ENCODE results near the gene ABTB2. TPM values are rescaled to one million over a fixed set of nuclear protein-coding genes. Genes with fewer than 3 reads are reported as not detected.

Gene ABTB2
- total and polyA plus RNA-seq, 4 donors: 0.73 to 3.3 (median 2.7) TPM

DNA sequence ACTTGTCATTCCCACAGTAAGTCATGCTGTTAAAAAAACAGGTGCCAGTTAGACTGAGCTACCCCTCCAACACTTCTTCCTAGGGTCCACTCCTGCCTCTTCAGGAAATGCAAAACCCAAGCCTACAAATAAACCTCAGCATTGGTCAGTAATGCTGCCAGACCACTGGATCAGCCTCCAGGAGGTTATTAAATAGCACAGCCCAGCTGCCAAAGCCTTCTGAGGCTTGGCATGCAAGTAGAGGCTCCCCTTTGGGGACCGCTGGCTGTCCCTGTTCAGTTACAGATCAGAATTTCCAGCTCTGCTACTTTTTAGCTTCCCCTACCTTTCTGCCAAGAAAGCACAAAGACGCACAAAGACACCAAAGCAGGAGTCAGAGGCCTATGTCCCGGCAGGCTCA, 33.3 kb downstream of the ABTB2 start:
- TF ChIP-seq, protein P1, sequence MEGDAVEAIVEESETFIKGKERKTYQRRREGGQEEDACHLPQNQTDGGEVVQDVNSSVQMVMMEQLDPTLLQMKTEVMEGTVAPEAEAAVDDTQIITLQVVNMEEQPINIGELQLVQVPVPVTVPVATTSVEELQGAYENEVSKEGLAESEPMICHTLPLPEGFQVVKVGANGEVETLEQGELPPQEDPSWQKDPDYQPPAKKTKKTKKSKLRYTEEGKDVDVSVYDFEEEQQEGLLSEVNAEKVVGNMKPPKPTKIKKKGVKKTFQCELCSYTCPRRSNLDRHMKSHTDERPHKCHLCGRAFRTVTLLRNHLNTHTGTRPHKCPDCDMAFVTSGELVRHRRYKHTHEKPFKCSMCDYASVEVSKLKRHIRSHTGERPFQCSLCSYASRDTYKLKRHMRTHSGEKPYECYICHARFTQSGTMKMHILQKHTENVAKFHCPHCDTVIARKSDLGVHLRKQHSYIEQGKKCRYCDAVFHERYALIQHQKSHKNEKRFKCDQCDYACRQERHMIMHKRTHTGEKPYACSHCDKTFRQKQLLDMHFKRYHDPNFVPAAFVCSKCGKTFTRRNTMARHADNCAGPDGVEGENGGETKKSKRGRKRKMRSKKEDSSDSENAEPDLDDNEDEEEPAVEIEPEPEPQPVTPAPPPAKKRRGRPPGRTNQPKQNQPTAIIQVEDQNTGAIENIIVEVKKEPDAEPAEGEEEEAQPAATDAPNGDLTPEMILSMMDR (IDR thresholded peaks at IDR 0.05; ENCODE audit: control extremely low read depth, extremely low read depth): no peak
- ATAC-seq (ENCODE audit: insufficient read depth, low FRiP score) (no peak), DNase-seq (no peak)
- H3K4me3 ChIP-seq: no peak overlapping the region
- H3K9ac ChIP-seq (ENCODE audit: insufficient read depth in 1 of 2, low read length in 2 of 2): no peak overlapping the region
- 87 to 95% methylated on average over 3 of the region's 3 CpGs for WGBS, 2 donors
- no peak overlapping the region for H3K27ac ChIP-seq (ENCODE audit: low read depth in 1 of 2, low read length in 1 of 2)
- H3K36me3 ChIP-seq (ENCODE audit: control insufficient read depth in 4 of 4, insufficient read depth in 4 of 4, low read length in 4 of 4): no peaks in the 10 kb centered on the region
- H3K27me3 ChIP-seq (ENCODE audit: control insufficient read depth in 3 of 3, insufficient read depth in 3 of 3, low read length in 2 of 3): no peaks in the 10 kb centered on the region
- no peaks in the 10 kb centered on the region for H3K9me3 ChIP-seq (ENCODE audit: control insufficient read depth in 4 of 4, insufficient read depth in 3 of 4, low read length in 3 of 4)
- peaks cover 5 to 22% (median 17%) of the 10 kb centered on the region in 5 donors for H3K4me1 ChIP-seq (ENCODE audit: control insufficient read depth in 5 of 5, insufficient read depth in 5 of 5, low read length in 5 of 5)

DNA sequence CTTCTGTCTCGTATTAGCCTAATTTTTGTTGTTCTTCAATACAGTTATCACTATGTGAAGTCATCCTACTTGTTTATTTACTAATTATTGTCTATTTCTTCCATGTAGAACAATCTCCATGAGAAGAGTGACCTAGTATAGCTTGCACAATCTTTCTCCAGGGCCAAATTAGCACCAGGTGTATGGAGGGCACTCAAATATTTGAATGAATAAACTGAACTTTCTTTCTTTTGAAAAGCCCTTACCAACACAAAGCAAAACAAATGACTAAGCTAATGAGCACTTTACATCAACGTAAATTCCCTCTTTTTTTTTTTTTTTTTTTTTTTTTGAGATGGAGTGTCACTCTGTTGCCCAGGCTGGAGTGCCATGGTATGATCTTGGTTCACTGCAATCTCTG, 34.2 kb downstream of the ABTB2 start:
- WGBS, 2 donors: 65 to 69% methylated on average over 2 of the region's 2 CpGs
- no peak for ATAC-seq (ENCODE audit: insufficient read depth, low FRiP score)

DNA sequence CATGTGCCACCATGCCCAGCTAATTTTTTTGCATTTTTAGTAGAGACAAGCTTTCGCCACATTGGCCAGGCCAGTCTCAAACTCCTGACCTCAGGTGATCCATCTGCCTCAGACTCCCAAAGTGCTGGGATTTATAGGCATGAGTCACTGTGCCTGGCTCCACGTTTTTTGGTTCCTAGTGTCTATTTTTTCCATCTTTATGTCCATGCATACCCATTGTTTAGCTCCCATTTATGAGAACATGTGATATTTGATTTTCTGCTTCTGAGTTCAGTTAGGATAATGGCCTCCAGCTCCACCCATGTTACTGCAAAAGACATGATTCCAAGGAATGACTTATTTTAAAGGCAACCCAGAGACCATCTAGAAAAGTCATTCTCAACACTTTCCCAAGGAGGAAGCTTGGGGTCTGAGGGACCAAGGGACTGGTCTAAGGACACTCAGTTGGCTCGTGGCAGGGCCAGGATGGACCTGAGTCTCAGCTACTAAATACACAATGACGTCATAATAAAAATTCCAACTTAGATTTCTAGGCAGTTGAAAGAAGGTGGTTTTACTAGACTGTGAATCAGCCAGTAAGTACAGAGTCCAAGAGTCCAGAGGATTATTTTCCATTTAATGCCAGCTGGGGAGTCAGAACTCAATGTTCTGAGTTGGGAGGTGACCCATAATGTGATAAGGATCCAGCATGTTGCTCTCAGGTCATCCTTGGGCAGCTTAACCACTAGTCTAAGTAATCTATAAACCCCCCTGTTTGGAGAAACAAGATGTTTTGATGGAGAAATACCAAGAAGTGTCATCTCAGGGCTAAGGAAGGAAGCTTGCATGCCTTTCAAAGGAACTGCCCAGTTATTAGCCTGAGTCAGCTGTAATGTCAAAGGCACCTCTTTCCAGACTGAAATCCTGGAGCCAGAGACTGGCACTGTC, 39.4 kb downstream of the ABTB2 start:
- ATAC-seq (ENCODE audit: insufficient read depth, low FRiP score): no peak
- no peak for DNase-seq
- Histone ChIP-seq H3K27ac (ENCODE audit: low read depth in 1 of 2, low read length in 1 of 2) (no peak overlapping the region), H3K27me3 (ENCODE audit: control insufficient read depth in 3 of 3, insufficient read depth in 3 of 3, low read length in 2 of 3) (no peaks in the 10 kb centered on the region), H3K4me3 (no peak overlapping the region), H3K9ac (ENCODE audit: insufficient read depth in 1 of 2, low read length in 2 of 2) (no peak overlapping the region), H3K4me1 (ENCODE audit: control insufficient read depth in 5 of 5, insufficient read depth in 5 of 5, low read length in 5 of 5) (peaks cover 0 to 10% (median 2%) of the 10 kb centered on the region in 5 donors), H3K9me3 (ENCODE audit: control insufficient read depth in 4 of 4, insufficient read depth in 3 of 4, low read length in 3 of 4) (no peaks in the 10 kb centered on the region), H3K36me3 (ENCODE audit: control insufficient read depth in 4 of 4, insufficient read depth in 4 of 4, low read length in 4 of 4) (no peaks in the 10 kb centered on the region)
- WGBS, 2 donors: 78 to 86% methylated on average over 4 of the region's 4 CpGs
- TF ChIP-seq, protein P1 (IDR thresholded peaks at IDR 0.05; ENCODE audit: control extremely low read depth, extremely low read depth): no peak

More for the DNA sequence above, 34.2 kb downstream of the ABTB2 start:
- TF ChIP-seq, protein P1 (IDR thresholded peaks at IDR 0.05; ENCODE audit: control extremely low read depth, extremely low read depth): no peak
- Histone ChIP-seq H3K4me3 (no peak overlapping the region), H3K4me1 (ENCODE audit: control insufficient read depth in 5 of 5, insufficient read depth in 5 of 5, low read length in 5 of 5) (peaks cover 2 to 18% (median 14%) of the 10 kb centered on the region in 5 donors), H3K27ac (ENCODE audit: low read depth in 1 of 2, low read length in 1 of 2) (no peak overlapping the region), H3K36me3 (ENCODE audit: control insufficient read depth in 4 of 4, insufficient read depth in 4 of 4, low read length in 4 of 4) (no peaks in the 10 kb centered on the region), H3K9me3 (ENCODE audit: control insufficient read depth in 4 of 4, insufficient read depth in 3 of 4, low read length in 3 of 4) (no peaks in the 10 kb centered on the region), H3K9ac (ENCODE audit: insufficient read depth in 1 of 2, low read length in 2 of 2) (no peak overlapping the region), H3K27me3 (ENCODE audit: control insufficient read depth in 3 of 3, insufficient read depth in 3 of 3, low read length in 2 of 3) (no peaks in the 10 kb centered on the region)
- no peak for DNase-seq
